Gastroesophageal sphincter (tissue), 3 donors: ENCODE results near the gene AGAP3.

Experiments
- POLR2A ChIP-seq, 2 donors: fragments of 450-650 bp; IDR thresholded peaks; one replicate each; pipeline ENCODE4 v1.6.1; 2017; ENCODE audit warnings: antibody characterized with exemption in 2 of 2, mild to moderate bottlenecking in 2 of 2, moderate library complexity in 1 of 2
- TF ChIP-seq, protein P1 (sequence below), 4 experiments: fragments of 200-600 bp in 2 of 4; fragments of 450-650 bp in 2 of 4; sonication (generic) in 1 of 4; IDR thresholded peaks; one replicate each; pipeline ENCODE4 v1.5.1; 2017 to 2019; ENCODE audit warnings: antibody characterized with exemption in 4 of 4, mild to moderate bottlenecking in 2 of 4, moderate library complexity in 2 of 4

DNA sequence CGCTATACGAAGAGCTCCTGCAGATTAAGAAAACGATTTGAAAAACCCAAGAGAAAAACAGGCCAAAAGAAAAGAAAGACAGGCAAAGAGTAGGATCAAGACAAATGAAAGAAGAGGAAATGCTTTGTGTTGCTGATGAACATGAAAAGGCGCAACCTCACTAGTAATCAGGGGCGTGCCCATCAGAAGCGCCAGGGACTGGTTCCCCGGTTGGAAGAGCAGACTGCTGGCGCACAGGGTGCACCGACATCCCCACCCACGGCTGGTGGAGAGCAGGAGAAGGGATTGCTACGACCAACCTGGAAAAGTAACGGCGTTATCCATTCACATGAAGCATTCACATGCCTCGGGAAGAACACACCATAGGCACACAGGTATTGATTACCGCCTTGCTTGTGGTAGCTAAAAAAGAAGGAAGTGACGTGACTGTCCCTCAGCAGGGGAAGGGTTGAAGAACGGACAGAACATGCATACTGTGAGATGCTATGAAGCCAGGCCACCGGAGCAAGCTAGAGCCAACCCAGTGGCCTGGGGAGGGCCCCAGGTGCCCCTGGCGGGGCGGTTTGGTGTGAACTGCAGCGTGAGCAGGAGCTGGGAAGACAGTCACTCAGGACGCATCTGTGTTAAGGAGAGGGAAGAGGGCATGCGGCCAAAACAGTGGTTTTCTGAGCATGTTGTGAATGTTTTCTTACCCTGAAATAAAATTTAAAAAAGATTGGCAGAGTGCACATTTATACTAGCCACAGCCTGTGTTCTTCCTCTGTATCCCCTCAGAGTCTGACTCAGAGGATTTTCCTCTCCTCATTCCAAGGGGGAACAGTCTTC lies 18.3 kb downstream of the AGAP3 start:
- TF ChIP-seq, protein P1, sequence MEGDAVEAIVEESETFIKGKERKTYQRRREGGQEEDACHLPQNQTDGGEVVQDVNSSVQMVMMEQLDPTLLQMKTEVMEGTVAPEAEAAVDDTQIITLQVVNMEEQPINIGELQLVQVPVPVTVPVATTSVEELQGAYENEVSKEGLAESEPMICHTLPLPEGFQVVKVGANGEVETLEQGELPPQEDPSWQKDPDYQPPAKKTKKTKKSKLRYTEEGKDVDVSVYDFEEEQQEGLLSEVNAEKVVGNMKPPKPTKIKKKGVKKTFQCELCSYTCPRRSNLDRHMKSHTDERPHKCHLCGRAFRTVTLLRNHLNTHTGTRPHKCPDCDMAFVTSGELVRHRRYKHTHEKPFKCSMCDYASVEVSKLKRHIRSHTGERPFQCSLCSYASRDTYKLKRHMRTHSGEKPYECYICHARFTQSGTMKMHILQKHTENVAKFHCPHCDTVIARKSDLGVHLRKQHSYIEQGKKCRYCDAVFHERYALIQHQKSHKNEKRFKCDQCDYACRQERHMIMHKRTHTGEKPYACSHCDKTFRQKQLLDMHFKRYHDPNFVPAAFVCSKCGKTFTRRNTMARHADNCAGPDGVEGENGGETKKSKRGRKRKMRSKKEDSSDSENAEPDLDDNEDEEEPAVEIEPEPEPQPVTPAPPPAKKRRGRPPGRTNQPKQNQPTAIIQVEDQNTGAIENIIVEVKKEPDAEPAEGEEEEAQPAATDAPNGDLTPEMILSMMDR (IDR thresholded peaks at IDR 0.05) = no peak
- TF ChIP-seq POLR2A (IDR thresholded peaks at IDR 0.05) = no peak
